GM21529 (cell line): ENCODE data around the gene GAPVD1.
"Not testable (repeated sequence)": the region's sequence is repeated elsewhere in the genome, so short reads cannot be mapped to it uniquely, and the experiment has no call there.

Experiments used
- ATAC-seq: cut with Tn5 transposase; IDR thresholded peaks from one replicate; pipeline ENCODE4 v1.9.1; 2021; ENCODE audit not compliant: unreplicated experiment

The GAPVD1 gene

DNA sequence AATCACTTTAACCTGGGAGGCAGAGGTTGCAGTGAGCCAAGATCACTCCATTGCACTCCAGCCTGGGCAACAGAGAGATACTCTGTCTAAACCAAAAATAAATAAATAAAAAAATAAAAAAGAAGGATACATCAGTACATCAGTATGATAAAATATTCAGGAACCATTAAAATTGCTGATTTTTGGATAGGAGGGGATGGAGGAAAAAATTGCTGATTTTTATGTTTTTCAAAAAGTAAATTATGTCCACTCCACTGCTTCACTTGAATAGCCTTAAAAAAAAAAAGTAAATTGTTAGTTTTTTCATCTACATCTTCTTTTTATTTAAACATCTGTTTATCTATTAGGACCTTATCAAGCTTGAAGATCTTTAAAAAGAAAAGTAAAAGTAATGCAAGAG, 7.4 kb upstream of the GAPVD1 start:
- no peak for ATAC-seq

DNA sequence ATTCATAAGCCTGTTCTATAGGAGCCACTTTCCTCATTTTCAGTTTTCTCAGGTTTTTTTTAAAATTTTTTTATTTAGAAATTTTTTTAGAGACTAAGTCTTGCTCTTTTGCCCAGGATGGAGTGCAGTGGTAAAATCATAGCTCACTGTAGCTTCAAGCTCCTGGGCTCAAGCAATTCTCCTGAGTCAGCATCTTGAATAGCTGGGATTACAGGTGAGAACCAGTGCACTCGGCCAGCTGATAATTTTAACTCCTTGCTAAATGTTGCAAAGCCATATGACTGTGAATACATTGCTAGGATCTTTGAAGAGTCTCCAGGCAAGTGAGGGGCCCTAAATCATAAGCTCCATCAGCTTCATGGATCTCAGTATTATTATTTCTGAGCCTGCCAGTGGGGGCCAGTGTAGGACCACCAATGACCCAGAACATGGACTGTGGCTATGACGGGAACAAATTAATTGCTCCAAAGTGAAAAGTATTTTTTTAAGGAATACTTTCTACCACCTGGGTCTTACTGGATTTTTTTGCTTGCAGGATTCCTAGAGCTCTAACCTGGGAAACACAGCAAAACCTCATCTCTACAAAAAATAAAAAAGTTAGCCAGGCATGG, 5.7 kb upstream of the GAPVD1 start:
- ATAC-seq, result no peak

DNA sequence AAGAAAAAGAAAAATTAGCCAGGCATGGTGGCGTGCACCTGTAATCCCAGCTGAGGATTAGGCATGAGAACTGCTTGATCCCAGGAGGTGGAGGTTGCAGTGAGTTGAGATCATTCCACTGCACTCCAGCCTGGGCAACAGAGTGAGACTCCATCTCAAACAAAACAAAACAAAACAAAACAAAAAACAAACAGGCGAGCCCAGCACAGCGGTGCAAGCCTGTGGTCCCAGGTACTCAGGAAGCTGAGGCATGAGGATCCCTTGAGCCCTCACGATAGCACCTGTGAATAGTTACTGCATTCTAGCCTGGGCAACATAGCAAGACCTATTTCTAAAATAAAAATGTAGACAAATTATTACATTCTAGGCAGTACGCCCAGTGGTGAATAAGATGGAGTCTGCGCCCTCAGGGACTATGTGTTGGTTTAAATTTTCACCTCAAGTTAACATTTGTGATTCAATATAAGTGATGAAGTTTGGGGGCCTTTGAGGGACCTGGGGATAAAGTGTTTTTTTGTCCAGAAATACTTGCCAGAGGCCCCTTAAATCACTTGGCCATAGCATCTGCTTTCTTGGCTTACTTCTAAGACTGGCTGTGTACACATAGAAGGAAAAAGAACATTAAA, 3.4 kb upstream of the GAPVD1 start:
- ATAC-seq, result no peak

DNA sequence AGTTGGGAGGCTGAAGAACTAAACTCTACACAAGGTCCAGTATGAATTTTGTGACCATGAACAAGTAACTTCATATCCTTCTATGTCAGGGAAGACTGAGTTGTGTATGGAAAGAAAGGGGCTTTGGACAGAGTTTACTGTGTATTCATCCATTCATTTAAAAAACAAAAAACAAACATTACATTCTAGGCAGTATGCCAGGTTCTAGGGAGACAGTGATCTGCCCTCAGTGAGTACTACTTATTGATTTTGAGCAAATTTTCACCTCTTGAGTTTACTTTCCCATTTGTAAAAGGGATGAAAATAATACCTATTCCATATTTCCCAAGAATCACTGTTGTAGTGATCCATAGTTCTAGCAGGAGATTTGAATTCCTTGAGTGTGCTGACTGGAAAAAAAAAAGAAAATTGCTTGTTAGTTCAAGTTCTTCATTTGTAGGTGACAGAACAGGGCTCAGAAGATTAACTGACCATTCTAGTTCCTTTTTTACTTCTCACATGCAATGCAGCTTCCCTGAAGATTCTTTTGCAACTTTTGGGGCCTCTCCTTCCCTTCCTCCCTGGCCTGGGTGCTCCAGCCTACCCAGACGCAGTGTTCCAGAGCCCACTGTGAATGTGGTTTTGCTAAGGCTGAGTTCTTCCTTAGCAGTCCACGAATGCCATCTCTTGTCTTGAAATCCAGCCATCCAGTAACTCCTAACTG, 2.6 kb upstream of the GAPVD1 start:
- no peak for ATAC-seq

DNA sequence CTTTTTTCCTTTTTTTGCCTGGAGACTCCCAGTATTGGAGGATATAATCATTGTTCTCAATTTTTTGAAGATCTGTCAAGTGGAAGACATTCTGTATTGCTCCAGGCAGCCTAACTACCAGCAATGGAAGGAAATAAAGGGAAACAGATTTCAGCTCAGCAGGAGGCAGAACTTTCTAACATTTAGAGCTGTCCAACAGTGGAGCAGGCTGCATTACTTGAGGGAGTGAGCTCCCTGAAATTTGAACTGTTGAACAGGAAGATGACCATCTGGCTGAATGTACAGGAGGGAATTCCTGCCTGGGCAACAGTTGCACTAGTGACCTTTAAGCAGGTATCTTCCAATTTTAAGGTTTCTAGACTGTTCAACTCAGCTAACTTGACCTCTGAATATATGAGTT, 1.1 kb upstream of the GAPVD1 start:
- no peak for ATAC-seq

DNA sequence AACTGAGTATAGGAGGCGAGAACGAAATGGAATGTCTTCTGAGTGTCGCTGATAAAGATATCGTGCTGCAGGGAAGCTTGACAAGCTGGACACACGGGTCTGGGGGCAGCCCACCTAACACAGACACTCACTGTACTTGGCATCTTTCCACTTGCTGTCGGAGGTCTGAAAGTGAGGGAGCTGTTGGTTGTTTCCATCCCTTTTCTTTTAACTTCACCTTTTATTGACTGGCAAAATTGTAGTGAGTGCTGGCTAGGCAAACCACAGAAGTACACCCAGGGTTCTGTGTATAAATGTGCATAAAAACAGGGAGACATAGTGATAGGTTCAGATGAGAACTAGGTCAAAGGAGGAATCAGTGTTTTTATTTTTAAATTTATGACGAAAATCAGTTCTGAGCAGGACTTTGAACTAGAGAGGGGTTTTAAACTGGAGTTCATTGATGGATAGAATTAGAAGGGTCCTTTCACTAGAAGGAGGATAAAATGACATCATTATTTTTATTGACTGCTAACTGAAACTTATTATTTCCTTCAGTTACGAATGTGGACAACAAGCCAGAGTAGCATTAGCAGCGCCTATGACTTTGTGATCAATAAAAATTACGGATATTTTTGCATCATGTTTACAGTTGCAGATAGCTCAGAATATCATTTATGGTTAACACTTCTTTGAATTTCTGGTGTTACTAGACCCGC, 817 bp downstream of the GAPVD1 start:
- ATAC-seq, result no peak

DNA sequence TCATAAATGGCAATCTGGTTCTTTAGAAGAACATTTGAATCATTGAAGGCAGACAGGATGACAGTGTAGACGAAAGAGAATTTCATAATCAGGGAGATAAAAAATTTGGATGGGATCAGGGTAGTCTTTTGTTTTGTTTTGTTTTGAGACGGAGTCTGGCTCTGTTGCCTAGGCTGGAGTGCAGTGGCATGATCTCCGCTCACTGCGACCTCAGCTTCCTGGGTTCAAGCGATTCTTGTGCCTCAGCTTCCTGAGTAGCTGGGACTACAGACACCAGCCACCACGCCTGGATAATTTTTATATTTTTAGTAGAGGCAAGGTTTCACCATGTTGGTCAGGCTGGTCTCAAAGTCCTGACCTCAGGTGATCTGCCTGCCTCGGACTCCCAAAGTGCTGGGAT, 2.4 kb downstream of the GAPVD1 start:
- ATAC-seq, result not testable (repeated sequence)

DNA sequence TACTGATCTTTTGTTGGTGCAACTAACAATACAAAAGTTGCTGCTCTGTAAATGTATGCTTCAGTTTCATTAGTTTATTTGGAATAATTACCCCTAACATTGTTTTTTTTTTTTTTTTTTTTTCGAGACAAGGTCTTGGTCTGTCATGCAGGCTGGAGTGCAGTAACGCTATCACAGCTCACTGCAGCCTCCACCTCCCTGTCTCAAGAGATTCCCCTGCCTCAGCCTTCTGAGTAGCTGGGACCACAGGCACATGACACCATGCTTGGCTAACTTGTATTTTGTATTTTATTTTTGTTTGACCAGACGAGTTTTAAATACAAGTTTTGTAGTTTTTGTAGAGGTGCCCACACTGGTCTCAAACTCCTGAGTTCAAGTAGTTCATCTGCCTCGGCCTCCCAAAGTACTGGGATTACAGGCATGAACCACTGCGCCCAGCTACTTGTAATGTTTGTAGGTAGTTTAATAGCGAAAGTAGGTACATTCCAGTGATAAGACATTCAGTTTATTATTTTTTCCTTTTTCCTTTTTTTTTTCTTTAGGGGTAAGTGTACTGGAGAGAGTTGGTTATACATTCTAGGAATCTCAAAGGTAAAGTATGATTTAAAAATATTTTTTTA, 6.9 kb downstream of the GAPVD1 start:
- ATAC-seq, result no peak

DNA sequence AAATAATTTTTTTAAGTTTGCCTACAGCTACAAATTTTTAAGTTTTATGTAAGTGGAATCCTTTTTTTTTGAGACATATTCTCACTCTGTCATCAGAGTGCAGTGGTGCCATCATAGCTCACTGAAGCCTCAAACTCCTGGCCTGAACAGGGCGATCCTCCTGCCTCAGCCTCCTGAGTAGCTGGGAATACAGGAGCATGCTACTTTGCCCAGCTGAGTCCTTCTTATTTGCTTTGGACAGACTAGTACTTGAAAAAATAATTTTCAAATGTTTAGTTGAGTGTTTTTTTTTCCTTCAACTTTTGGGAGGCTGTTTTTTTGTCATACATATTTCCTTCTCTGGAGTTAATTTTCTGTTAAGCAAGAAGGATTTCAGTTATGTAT, 7.4 kb downstream of the GAPVD1 start:
- ATAC-seq, result no peak

DNA sequence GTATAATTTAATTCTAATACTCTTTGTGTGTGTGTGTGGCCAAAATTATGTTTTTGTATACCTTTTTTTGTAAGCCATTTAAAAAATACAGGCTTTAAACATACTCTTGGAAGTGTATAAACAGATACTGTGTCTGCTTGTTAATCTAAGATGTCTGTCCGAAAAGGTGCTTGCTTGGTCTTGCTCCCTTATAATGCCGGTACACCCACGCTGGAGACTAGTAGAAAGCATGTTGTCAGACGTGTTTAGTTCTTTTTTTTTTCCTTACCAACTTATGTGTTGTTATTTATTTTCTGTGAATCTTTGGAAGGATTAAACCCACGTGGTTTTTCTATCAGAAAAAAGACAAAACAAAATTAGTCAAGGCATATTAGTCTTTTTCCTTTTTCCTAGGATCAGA, 9.5 kb downstream of the GAPVD1 start:
- ATAC-seq, result no peak

DNA sequence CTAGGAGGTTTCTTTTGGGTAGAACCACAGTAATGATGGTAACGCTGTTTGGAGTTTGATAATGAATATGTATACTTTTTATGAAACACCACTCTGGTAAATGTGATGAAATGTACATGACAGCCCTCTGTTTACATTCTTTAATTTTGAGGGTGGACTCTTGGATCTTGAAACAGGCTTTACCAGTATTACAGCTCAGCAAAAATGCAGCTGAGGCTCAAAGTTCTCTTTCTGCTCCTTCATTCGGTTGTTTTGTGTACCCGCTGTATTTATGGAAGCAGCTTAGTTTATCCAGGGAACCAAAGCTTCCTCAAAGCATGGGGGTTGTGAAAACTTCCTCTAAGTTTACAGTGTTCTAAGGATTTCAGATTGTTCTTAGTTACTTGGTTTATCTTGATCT, 11.1 kb downstream of the GAPVD1 start:
- ATAC-seq, result no peak

DNA sequence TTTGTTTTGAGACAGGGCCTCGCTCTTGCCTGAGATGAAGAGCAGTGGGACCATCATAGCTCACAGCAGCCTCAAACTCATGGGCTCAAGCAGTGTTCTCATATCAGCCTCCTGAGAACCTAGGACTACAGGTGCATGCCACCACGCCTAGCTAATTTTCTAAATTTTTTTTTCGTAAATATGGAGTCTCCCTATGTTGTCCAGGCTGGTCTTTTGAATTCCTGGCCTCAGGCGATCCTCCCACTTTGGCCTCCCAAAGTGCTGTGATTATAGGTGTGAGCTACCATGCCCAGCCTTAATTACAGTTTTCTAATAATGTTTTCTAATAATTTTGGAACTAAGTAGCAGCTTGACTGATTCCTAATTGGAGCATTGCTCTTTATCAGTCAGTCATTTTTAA, 15.1 kb downstream of the GAPVD1 start:
- ATAC-seq, result no peak

DNA sequence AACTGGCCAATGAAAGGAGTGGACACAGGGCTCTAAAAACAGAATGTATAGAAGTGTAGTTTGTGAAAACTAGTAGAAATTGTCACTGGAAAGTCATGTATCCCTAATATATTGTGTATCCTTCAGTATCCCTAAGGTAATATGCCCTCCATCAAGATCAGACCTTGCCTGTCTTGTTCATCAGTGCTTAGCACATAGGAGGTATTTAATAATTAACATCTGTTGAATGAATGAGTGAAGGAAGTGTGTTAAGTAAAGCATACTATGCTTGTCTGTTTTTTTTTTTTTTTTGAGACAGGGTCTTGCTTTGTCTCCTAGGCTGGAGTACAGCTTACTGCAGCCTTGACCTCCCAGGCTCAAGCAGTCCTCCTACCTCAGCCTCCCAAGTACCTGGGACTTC, 15.8 kb downstream of the GAPVD1 start:
- ATAC-seq, result no peak

DNA sequence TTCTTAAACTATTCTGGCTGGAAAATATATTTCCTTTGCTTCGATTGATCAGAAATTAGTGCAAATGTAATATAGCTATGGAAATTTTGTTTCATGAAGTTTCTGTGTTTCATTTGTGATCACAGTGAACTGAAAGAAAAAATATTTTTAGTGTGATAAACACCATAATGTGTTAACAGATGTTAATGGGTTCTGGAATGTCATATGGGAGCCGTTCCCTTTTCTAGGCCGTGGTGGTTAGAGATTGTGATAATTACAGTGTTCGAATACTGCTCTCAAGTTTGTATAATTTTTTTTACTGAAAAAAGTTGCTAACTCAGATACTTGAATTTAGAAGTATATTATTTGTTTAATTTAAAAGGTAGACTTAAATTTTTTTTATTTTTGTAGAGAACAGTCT, 19.3 kb downstream of the GAPVD1 start:
- ATAC-seq, result no peak

DNA sequence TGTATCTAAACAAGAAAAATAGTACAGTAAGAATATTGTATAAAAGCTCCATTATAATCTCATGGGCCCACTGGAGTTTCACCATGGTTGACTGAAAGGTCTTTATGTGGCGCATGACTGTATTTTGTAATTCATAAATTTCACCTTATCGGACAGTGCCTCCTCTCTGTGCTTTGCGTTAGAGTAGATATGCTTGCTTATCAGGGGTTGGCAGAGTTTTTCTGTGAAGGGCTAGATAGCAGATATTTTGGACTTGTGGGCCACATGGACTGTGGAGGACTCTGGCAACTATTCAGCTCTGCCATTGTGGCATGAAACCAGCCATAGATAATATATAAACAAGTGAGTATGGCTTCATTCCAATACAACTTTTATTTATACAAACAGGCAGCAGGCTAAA, 23.2 kb downstream of the GAPVD1 start:
- ATAC-seq, result no peak

DNA sequence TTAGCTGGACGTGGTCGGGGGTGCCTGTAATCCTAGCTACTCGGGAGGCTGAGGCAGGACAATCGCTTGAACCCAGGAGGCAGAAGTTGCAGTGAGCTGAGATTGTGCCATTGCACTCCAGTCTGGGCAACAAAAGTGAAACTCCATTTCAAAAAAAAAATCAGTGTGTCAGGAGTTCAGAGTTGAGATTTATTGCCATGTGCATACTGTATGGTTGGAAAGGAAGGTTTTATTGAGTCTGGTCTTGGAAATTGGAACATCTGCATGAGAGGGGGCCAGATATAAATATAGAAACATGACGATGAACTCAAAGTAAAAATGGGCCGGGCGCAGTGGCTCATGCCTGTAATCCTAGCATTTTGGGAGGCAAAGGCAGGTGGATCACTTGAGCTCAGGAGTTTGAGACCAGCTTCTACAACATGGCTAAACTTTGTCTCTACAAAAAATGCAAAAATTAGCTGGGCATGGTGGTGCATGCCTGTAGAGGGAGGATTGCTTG, 25.4 kb downstream of the GAPVD1 start:
- ATAC-seq, result not testable (repeated sequence)

DNA sequence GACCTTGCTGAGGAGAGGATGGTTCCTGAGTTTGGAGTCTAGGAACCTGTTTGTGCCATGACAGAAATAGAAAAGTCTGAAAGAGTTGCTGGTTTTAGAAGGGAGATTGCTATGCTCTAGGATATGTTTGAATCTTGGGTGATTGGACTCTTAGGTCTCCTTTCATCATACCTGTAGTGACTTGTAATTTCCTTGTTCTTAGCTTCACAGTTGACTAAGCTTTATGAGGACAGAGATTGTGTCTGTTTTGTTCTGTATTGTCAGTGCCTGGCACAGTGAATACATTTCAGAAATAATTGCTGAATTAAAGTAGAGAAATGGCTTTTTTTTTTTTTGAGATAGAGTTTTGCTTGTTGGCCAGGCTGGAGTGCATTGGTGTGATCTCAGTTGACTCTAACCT, 31.5 kb downstream of the GAPVD1 start:
- ATAC-seq, result no peak

DNA sequence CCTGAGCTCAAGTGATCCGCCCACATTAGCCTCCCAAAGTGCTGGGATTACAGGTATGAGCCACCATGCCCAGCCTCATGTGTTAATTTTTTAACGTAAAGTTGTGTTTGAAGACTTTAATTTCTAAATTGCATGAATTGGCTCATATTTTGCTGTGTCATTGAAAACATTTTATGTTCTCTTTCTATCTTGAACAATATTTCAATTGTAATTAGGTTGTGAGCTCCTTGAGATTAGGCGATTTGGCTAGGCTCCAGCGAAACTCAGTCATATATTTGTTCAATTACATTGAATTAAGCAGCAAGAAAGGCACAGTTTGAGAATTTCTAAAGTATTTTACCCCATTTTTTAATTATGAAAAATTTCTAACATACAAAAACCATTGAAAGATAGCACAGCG, 34.0 kb downstream of the GAPVD1 start:
- no peak for ATAC-seq

DNA sequence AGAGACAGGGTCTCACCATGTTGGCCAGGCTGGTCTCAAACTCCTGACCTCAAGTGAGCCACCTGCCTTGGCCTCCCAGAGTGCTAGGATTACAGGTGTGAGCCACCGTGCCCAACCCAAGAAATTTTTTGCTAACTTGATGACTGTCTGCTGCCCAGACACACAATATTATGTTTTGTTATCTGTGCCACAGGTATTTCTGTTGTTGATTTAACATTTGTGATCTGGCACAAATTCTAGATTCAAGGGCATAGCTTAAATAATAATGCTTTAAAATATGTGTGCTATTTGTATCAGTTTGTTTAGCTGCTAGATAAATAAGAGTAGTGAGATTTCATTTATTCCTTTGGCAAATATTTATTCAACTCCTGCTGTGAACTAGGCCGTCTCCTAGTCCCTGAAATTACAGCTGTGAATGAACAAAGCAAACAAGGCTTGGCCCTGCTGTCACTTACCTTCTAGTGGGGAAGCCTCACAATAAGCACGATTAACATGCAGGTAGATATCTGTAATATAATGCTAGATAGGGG, 35.3 kb downstream of the GAPVD1 start:
- ATAC-seq, result no peak

DNA sequence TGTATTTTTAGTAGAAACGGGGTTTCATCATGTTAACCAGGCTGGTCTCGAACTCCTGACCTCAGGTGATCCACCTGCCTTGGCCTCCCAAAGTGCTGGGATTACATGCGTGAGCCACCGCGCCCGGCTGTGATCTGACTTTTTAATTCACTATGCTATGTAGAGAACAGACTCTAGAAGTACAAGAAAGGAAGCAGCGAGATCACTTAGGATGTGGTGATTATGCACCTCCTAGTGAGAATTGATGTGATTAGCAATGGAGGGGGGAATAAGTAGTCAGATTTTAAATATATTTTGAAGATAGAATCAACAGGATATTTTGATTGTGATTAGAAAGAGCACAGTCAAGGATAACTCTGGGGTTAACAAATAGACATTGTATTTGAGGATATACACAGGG, 36.3 kb downstream of the GAPVD1 start:
- ATAC-seq, result no peak

DNA sequence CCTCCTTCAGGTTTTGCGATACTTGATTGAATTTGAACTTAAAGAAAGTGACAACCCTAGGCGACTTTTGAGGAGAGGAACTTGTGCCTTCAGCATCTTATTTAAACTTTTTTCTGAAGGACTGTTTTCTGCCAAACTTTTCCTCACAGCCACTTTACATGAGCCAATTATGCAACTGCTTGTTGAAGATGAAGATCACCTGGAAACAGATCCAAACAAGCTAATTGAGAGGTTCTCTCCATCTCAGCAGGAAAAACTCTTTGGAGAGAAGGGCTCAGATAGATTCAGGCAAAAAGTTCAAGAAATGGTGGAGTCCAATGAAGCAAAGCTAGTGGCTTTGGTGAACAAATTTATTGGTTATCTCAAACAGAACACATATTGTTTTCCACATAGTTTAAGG, 40.6 kb downstream of the GAPVD1 start:
- no peak for ATAC-seq
